B cell (primary cell): ENCODE data around the gene DYTN. TPM values are rescaled to one million over a fixed set of nuclear protein-coding genes. Genes with fewer than 3 reads are reported as not detected.

Experiments used
- ATAC-seq: fragments of 200-7000 bp; cut with Tn5 transposase; one replicate; pipeline ENCODE4 v1.10.0; 2021; ENCODE audit warnings: low read depth, mild to moderate bottlenecking, moderate number of reproducible peaks, moderate library complexity
- CTCF ChIA-PET: fragments of 350-600 bp; sonication (Branson Sonifier 250); formaldehyde crosslinking; loops from one replicate; lab custom pipeline; 2021; ENCODE audit warnings: antibody characterized with exemption, inconsistent platforms; lab: Charles Lee
- POLR2A ChIA-PET: fragments of 350-600 bp; sonication (Branson Sonifier 250); formaldehyde crosslinking; loops from one replicate; lab custom pipeline; 2021; ENCODE audit warnings: antibody characterized with exemption; lab: Charles Lee
- DNase-seq: peaks from one replicate; pipeline ENCODE4 v3.0.0; 2013
- H2AFZ ChIP-seq: 2 replicates; pipeline ENCODE4 v1.6.1; 2012; ENCODE audit warnings: mild to moderate bottlenecking, low read depth, low read length; ENCODE audit not compliant: insufficient read depth, poor library complexity, severe bottlenecking
- H3K27ac ChIP-seq, 2 donors: 1 replicate in 1 of 2; 2 replicates in 1 of 2; pipeline ENCODE4 v1.5.1; 2012 to 2013; ENCODE audit warnings: low read length in 2 of 2, mild to moderate bottlenecking in 2 of 2, moderate library complexity in 1 of 2
- H3K27me3 ChIP-seq, 4 experiments: fragments of 200-600 bp in 1 of 4; sonication (generic) in 1 of 4; replicated peaks in 1 of 4; 1 replicate in 2 of 4; 2 replicates in 2 of 4; pipeline versions ENCODE4 v1.6.1 to v1.7.0; 2013 to 2016; ENCODE audit warnings: low read length in 3 of 4, mild to moderate bottlenecking in 2 of 4, mixed read lengths in 1 of 4, moderate library complexity in 1 of 4; ENCODE audit not compliant: insufficient read depth in 4 of 4, control insufficient read depth in 3 of 4; ENCODE audit errors: control extremely low read depth in 1 of 4
- H3K36me3 ChIP-seq, 2 experiments: replicated peaks in 1 of 2; 1 replicate in 1 of 2; 2 replicates in 1 of 2; pipeline versions ENCODE4 v1.6.1 to v1.7.1; 2013; ENCODE audit warnings: low read length in 1 of 2; ENCODE audit not compliant: insufficient read depth in 2 of 2, control insufficient read depth in 1 of 2; ENCODE audit errors: control extremely low read depth in 1 of 2, extremely low read depth in 1 of 2
- H3K4me1 ChIP-seq, 2 donors: fragments of 200-600 bp in 1 of 2; sonication (generic) in 1 of 2; 1 replicate in 1 of 2; 2 replicates in 1 of 2; pipeline versions ENCODE4 v1.5.1 to v1.6.1; 2013 to 2017; ENCODE audit warnings: low read length in 2 of 2; ENCODE audit not compliant: control insufficient read depth in 2 of 2, insufficient read depth in 2 of 2
- H3K4me2 ChIP-seq: replicated peaks from 2 replicates; pipeline ENCODE3; 2012; ENCODE audit warnings: mild to moderate bottlenecking, low read depth, low read length; ENCODE audit not compliant: poor library complexity, severe bottlenecking
- H3K4me3 ChIP-seq, 5 experiments: fragments of 200-600 bp in 1 of 5; sonication (generic) in 1 of 5; 1 replicate in 3 of 5; 2 replicates in 2 of 5; pipeline versions ENCODE4 v1.5.1 to v1.7.0; 2011 to 2016; ENCODE audit warnings: low read length in 4 of 5, mild to moderate bottlenecking in 4 of 5, low read depth in 2 of 5, control low read depth in 1 of 5, moderate library complexity in 1 of 5; ENCODE audit not compliant: insufficient read depth in 1 of 5; ENCODE audit errors: control extremely low read depth in 1 of 5, extremely low read depth in 1 of 5
- H3K79me2 ChIP-seq: fragments of 200-600 bp; sonication (generic); one replicate; pipeline ENCODE4 v1.6.0; 2016; ENCODE audit warnings: low read length; ENCODE audit not compliant: control insufficient read depth, insufficient read depth
- H3K9ac ChIP-seq: fragments of 200-600 bp; sonication (generic); 2 replicates; pipeline ENCODE4 v1.6.1; 2017; ENCODE audit warnings: mild to moderate bottlenecking, low read length, moderate library complexity
- H3K9me3 ChIP-seq, 3 donors: one replicate each; pipeline versions ENCODE4 v1.6.1 to v1.7.1; 2013; ENCODE audit warnings: low read length in 2 of 3; ENCODE audit not compliant: control insufficient read depth in 2 of 3, insufficient read depth in 1 of 3; ENCODE audit errors: control extremely low read depth in 1 of 3
- H4K20me1 ChIP-seq: 2 replicates; pipeline ENCODE4 v1.6.0; 2012; ENCODE audit warnings: mild to moderate bottlenecking, low read length; ENCODE audit not compliant: insufficient read depth, control insufficient read depth, poor library complexity, severe bottlenecking
- H3K27ac Mint-ChIP-seq: one replicate; pipeline ENCODE4 v1.8.0; 2021; ENCODE audit warnings: mixed read lengths
- H3K27me3 Mint-ChIP-seq: one replicate; pipeline ENCODE4 v1.8.0; 2021; ENCODE audit warnings: mixed read lengths
- H3K4me1 Mint-ChIP-seq: one replicate; pipeline ENCODE4 v1.8.0; 2021; ENCODE audit warnings: mixed read lengths
- H3K4me3 Mint-ChIP-seq: one replicate; pipeline ENCODE4 v1.8.0; 2021; ENCODE audit warnings: mixed read lengths
- H3K9me3 Mint-ChIP-seq: one replicate; pipeline ENCODE4 v1.8.0; 2022; ENCODE audit warnings: mixed read lengths; ENCODE audit not compliant: insufficient read depth
- CTCF ChIP-seq: fragments of 200-600 bp; IDR thresholded peaks from one replicate; pipeline ENCODE4 v1.8.0; 2022; ENCODE audit warnings: antibody characterized with exemption, mild to moderate bottlenecking
- EZH2 ChIP-seq: IDR thresholded peaks from 2 replicates; pipeline ENCODE4 v1.6.1; 2012; ENCODE audit warnings: borderline replicate concordance, low read depth, mild to moderate bottlenecking, moderate library complexity, low read length; ENCODE audit not compliant: insufficient read depth, poor library complexity, severe bottlenecking
- WGBS: methylation state at CpG from one replicate; pipeline ENCODE4 v1.1.5; 2013; ENCODE audit warnings: missing lambda C conversion rate; ENCODE audit not compliant: insufficient coverage; 5-methylcytosine and 5-hydroxymethylcytosine counted together
- intact Hi-C: fragments of 100-400 bp; cut with micrococcal nuclease; formaldehyde crosslinking; loops from one replicate; pipeline ENCODE4 v1.10.0; 2022
- polyA plus RNA-seq: library from polyadenylated mRNA; depleted of rRNA; stranded (reverse); fragments of >200 nt; gene quantifications from 2 replicates; pipeline ENCODE4 v1.2.3, GENCODE V29; 2012
- total RNA-seq, 2 donors: library from RNA; stranded (reverse); fragments of 120-200 nt in 1 of 2; gene quantifications; 1 replicate in 1 of 2; 2 replicates in 1 of 2; pipeline versions ENCODE4 v1.2.3 to v1.2.4, GENCODE V29; 2013 to 2022

DYTN gene
- total and polyA plus RNA-seq, 2 donors (not counting 1 experiment from before 2014, with no cell fraction given), result not detected

GRCh38 chr2:206766057-206766930, 48.1 kb upstream of the DYTN start:
- no CpG with 5 or more reads among the region's 12 CpGs for WGBS
- peaks cover 10 to 16% of the 10 kb centered on the region in 2 experiments for H3K36me3 ChIP-seq
- intact Hi-C loops, result loop anchor here (5.0 to 10.0 kb wide), 2 partner anchors 681 to 1501 kb away; partner anchors contain the start of genes INO80D and PIKFYVE
- H3K27ac ChIP-seq, result peak overlapping the region; percentile 77 to 92
- TF ChIP-seq CTCF, result no peak
- TF ChIP-seq EZH2, result no peak
- Mint-ChIP-seq H3K9me3 (no peaks in the 10 kb centered on the region), H3K27ac (peak overlapping the region; percentile 97), H3K4me1 (peaks cover 32% of the 10 kb centered on the region), H3K4me3 (peak overlapping the region; percentile 99), H3K27me3 (no peaks in the 10 kb centered on the region)
- ChIA-PET POLR2A (interaction anchor here (0.9 to 1.3 kb wide), 2 partner anchors 400 to 764 kb away, joined by 3 to 4 read pairs; partner anchors contain the start of genes CREB1 and KLF7), CTCF (interaction anchor here (0.6 to 2.1 kb wide), 5 partner anchors 15 to 859 kb away, joined by 3 to 4 read pairs (median 3); partner anchors contain the start of gene METTL21A)
- H3K27me3 ChIP-seq, result peaks cover 0 to 17% (median 6%) of the 10 kb centered on the region in 4 experiments
- H3K9ac ChIP-seq, result peak overlapping the region; percentile 94
- H3K9me3 ChIP-seq, result no peaks in the 10 kb centered on the region
- peak overlapping the region; percentile 63 to 96 (median 87) for H3K4me3 ChIP-seq
- peaks cover 14% of the 10 kb centered on the region in 2 donors for H3K4me1 ChIP-seq
- DNase-seq (no peak), ATAC-seq (no peak)
- H2AFZ ChIP-seq, result peak overlapping the region; percentile 96
- H4K20me1 ChIP-seq, result peaks cover 4% of the 10 kb centered on the region
- peaks cover 46% of the 10 kb centered on the region for H3K79me2 ChIP-seq
- H3K4me2 ChIP-seq, result peak overlapping the region; percentile 74
